HG03066 (cell line): Measurements from ENCODE around the gene MUC6.

Experiments used
- ATAC-seq: cut with Tn5 transposase; IDR thresholded peaks from one replicate; pipeline ENCODE4 v1.9.1; 2021; ENCODE audit warnings: low read depth; ENCODE audit not compliant: unreplicated experiment

The MUC6 gene

DNA sequence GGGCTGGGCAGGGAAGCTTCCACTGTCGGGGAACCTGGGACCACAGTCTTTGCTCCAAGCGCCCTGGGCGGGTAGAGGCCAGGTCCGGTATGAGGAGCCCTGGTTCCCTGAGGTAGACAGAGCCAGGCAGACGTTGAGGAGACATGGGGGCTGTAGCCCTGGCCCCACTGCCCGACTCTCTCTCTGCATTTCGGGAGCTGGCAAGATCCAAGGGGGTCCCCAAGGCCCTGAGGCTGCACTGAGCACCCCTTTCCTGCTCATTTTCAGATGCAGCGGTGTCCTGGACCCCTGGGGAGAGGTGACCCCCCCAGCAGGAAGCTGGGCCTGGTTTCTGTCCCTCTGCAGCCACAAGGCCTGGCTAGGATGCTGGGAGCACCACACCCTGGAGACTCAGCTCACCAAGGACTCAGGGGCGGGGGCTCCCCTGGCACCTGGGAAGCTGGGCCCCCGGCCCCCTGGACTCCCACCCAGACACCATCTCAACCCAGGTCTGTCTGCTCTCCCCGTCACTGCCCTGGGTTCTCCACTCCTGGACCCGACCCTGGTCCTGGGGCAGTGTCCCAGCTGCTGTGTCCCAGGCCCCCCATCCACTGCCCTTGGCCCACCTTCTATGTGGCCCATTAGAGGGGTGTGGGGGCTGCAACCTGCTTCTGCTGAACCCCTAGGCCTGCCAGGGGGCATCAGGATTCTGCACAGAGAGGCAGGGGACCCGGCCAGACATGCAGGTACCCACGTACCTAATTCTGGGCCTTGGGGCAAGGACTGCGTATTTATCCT, 15.0 kb upstream of the MUC6 start:
- ATAC-seq = no peak

DNA sequence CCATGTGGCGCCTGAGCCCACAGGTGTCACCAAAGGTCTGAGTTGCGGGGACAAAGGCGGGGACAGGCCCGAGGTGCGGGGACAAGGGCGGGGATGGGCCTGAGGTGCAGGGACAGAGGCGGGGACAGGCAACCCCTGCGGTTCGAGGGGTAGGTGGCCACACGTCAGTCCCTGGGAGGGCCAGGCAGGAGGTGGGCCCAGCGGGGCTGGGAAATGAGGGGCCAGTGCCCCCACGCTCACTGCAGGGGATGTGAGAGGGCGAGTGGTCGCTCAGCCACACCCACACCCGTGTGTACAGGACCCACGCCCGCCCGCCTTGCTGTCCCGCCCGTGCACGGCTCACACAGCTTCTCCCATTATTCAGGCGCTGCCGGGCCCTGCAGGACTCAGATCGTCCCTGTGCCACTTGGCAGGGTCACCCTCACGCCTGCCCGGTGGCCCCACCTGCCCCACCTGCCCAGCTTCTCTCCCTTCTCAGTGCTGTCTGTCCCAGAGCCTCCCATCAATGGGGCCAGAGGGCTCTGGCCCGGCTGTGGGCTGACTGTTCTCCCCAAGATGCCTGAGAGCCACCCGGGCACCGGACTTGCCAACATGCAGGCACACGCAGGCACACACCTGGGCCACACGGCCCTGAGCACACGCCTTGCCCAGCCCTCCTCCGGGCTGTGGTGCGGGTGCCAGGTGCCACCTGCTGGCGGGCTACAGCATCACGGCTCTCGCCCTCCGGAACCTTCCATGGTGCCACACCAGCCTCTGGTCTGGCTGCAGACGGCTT, 14.2 kb upstream of the MUC6 start:
- peak; percentile 75 for ATAC-seq

DNA sequence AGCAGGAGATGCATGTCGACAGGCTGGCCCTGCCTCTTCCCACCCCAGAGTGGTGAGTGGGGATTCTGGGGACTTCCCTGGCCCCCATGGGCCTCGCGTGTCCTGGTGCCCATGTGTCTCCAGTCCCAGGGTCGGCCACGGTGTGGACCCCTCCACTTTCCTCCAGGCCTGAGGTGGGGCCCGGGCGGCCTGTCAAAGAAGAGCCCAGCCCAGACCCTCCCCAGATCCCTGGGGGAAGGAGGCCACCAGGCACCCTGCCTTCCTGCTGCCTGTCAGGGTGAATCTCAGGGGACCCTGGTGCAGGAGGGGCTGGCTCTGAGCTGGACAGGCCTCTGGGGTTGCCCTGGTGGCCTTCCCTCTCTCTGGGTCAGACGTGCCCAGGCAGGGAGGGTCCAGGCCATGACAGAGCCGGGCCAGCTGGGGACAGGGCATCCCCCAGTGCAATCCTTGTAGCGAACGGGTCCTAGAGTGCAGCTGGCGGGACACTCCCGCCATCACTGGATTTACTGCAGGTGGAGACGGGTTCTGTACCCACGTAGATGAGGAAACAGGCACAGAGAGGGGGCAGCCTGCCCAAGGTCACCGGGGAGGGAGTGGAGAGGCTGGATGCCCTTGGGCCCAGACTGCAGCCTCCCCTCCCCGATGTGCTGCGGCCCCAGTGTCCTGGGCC, 13.5 kb upstream of the MUC6 start:
- no peak for ATAC-seq

DNA sequence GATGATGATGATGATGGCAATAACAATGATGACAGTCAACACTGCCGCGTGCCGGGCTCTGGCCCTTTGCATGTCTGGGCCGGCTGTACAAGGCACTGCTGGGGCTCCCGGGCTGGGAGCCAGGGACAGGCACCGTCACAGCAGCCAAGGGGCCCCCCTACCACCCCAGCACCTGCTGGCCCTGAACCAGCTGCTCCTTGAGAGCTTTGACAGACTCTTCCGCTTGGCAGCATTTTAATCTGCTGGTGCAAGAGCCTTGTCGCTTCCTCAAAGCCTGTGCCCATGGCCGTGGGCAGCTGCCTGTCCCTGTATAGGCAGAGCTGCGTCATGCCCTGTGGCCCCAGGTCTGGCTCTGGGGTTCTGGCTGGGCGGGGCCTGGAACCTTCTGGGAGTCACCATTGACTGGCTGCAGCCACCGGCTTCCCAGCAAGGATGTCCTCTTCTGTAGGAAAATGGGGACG, 12.9 kb upstream of the MUC6 start:
- ATAC-seq = no peak

DNA sequence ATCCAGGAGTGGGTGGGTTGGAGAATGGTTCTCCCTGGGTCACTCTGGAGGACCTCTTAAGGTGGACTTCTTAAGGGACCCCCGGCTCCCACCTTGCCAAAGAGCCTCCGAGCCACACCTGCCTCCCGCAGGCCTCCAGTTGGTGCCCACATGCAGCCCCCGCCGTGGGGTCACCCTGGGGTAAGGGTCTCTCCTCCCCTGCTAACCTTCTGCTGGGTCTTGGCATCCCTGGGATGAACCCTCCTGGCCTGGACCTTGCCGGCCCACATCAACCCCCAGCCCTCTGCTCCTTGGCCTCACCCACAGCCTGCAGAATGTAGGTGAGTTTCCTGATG, 12.5 kb upstream of the MUC6 start:
- ATAC-seq = no peak

DNA sequence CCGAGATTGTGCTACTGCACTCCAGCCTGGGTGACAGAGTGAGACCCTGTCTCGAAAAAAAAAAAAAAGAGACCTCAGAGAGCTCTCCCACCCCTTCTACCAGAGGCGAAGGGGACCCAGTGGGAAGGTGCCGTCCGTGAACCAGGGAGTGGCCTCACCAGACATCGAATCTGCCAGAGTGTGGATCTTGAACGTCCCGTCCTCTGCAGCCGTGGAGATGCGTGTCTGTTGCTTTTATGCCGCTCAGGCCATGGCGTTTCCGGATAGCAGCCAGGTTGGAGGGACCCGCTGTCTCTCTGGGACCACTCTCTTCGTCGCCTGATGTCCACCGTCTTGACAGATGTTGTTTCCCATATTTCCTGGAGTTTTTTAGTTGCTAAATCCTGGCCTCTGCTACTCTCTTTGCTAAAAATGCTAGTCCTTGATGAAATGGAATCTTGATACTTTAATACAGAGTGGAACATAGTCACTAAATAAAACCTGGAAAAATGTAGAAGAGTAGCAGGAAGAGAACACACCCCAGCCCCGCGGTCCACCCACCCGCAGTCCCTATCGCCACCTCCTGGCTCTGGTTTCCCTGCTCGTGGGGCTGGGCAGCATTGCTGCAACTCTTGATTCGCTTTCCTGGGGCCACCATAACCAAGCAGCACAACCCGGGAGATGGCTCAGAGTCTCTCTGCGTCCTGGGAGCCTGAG, 12.0 kb upstream of the MUC6 start:
- no peak for ATAC-seq

DNA sequence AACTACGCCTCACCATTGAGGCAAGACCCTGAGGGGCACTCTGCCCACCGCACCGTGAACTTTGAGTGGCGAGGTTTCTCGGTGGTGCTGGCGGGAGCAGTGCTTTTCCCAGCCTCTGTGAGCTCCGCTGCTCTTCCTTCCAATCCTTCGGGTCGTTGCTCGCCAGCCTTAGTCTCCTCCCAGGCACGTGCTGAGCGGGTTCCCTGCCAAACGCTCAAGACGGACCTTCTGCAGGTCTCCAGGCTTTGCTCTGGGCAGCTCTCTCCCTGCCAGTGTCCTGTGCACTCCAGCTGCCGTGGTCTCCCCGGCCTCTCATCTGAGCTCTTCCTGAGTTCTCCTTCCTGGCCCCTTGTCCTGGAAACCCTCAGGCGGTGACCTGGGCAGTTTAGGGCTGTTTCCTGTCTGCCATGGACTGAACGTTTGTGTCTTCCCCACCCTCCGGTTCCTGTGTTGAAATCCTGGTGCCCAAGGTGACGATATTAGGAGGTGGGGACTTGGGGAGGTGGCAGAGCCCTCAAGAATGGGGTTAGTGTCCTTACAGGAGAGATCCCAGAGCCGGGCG, 11.2 kb upstream of the MUC6 start:
- no peak for ATAC-seq

DNA sequence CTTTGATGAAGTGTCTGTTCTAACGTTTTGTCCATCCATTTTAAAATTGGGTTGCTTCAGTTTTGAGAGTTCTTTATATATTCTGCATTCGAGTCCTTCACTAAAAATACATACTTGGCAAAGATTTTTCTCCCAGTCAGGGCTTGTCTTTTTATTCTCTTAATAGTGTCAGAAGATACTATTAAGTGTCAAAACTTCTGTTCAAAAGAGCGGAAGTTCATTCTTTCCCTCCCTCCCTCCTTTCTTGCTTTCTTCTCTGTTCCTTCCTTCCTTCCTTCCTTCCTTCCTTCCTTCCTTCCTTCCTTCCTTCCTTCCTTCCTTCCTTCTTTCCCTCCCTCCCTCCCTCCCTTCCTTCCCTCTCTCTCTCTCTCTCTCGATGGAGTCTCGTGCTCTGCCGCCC, 7.6 kb upstream of the MUC6 start:
- ATAC-seq = no peak

DNA sequence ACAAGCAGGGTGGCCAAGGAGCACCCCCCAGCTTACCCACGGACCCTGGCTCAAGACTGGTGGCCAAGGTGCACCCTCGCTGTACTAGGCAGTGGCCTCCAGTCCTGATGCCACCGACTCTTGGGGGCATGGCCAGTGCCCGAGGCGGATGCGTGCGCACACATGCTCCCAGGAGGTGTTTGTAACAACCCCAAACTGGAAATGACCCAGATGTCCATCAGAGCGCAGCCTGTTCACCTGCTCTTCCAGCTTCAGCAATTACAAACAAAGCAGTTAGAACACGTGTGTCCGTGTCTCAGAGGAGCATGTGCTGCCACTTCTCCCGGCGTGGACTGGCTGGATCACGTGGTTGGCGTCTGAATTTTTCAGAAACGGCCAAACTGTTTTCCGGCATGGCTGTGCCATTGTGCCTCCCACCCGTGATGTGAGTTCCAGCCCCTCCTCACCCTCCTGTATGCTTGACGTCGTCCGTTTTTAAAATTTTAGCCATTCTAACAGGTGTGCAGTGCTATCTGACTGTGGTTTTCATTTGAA, 7.1 kb upstream of the MUC6 start:
- ATAC-seq = no peak

DNA sequence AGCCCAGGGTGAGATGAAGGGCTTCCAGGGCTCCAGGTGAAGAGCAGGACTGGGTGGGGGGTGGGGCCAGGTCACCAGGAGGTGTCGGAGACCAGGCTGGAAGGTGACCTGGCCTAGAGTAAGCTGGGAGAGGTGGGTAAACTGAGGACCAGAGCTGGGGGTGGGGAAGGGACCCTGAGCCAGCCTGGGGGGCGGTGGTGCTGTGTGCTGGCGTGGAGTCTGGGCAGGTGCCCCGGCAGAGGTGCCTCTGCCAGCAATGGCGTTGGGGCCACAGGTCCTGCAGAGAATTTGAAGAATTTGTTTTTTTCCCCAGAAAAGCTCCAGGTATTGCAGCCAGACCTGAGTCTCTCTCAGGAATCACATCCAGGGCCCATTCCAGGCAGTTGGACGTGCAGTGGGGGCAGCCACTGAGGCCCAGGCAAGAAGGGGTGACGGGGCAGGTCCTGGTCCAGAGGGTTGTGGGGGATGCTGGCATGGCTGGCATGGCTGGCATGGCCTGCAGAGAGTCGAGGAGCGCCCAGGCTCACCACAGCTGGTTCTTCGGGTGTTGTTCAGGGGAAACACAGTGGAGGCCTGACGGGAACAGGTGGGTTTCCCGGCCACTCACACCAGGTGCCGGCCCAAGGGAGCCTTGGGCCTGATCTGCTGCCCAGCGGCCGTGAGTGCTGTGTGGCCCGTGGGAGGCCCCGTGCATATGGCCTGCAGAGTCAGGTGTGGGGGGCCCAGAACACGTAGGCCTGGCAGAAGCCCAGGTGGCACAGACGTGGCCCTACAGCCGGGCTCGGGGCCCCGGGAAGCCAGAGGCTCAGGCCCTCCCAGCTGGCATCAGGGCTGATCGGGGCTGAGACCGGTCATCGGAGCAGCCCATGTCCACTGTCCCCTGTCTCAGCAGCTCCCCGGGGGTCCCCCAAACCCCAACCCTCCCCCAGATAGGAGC, 6.4 kb upstream of the MUC6 start:
- ATAC-seq = no peak

DNA sequence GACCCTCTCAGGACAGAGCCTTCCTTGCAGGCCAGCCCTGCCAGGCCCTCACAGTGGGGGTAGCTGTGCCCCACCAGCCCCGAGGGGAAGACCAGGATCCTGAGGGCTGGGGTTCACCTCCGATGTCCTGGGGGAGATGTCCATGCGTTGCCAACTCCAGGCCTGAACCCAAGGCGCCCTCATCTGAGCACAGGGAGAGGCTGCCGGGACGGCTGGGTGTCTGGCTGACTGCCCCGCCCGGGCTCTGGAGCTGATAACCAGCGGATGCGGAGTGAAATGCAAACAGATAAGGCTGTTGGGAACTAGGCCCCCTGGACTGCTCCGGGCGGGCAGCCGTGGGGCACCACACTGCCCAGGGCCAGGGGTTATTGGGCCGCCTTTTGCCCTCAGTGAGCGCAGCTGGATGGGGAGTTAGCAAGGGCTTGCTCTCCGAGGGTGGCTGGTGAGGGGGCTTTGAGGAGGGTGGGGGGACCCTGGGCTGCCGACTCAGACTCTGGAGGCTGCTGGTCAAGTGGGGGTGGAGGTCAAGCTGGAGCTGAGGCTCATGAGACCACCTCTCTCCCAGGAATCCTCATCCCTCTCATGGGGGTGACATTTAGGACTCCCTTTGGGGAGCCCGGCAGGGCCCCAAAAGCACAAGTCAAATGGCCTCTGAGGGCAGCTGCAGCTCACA, 5.6 kb upstream of the MUC6 start:
- no peak for ATAC-seq

DNA sequence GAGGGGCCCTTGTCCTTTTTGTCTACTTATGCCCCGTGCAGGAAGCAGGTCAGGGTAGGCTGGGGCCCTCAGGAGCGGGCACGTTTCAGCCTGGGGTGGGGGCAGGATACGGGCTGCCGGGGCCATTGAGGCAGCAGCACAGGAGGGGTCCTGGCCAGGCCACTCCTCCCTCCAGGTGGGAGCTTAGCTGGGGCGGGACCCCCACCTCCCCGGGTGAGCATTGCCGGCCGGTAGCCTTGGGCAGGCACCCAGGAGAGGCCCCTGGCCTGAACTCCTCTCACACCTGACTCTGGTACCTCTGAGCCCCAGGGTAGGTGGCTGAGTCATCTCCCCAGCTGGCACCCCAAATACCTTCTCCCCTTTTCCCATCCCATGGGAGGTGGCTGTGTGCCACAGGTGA, 5.0 kb upstream of the MUC6 start:
- ATAC-seq = no peak

DNA sequence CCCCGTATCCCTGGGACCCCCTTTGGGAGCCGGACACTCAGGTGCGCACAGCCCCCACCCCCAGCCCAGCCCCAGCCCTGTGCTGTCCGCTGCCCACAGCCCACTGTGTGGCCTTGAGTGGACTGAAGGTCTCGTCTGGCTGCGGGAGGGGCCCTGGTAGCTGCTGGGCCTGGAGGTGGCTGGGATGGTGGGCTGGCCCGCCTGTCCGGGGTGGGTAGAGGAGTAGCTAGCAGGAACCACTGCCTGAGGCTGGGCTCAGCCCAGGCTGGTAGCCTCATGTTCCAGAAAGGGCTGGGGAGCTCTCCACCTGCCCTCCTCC, 4.6 kb upstream of the MUC6 start:
- no peak for ATAC-seq

DNA sequence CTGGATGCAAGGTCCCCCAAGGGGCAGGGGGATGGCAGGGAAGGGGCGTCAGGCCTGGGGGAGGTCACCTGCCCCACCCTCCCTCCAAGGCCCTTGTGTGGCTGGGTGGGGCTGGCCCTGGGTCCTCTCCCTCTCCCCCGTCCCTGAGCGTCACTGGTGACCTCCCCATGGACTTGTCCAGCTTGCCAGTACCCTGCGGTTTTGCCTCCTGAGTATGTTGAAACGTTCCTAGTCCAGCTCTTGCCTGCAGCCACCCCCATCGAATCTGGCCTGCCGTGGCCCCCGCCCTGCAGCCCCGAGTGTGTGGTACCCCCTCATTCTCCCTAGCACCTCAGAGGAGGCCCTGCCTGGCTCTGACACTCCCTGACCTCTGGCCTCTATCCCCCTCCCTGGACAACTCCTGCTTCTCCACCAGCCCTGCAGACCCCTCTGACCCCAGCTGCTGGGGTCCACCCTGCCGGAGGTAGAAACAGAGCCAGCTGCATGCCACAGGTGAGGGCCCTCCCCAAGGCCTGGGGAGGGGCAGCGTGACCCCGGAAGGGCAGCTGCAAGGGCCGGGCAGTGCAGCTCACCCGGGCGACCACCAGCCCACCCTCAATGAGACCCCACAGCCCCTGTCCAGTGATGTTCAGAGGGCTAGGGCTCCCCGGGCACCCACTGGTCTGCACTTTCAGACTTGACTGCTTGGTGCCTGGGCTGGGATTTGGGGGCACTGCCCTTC, 4.1 kb upstream of the MUC6 start:
- no peak for ATAC-seq

DNA sequence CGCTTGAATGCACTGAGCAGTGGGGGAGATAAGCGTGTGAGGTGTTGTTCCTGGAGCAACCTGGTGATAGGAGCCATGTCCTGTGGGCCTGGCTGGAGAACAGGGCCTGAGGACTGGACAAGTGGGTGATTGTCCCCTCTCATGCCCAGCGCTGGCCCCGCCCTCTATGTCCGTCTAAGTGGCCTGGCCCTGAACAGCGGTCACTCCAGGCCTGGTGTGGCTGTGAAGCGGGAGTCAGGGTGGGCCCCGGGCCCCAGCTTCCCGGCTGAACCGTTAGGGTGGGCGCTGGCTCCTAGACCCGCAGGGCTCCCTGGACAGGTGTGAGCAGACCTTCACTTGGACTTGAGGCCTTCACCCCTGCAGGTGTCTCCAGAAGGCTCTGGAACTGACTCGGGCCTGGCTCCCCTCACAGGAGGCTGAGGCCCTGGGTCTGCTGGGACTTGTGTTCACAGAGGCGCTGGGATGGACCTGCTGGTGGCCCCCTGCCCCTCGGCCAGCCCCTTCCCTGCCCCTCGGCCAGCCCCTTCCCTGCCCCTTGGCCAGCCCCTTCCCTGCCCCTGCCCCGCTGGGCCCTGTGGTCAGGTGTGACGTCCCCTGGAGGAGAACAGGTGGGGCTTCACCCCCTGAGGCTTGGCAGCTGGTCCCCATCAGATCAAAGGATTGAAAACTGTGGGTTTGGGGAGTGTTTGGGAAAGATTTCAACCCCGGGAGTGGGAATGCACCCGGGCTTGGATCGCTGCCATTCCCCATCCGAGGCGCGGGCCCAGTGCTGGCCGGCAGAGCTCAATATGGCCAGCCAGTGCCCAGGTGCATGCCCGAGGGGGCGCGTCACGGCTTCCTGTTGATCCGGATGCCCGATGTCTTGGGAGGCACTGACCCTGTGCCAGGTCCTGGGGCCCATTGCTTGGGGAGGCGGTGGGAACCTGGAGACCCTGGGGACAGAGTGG, 3.2 kb upstream of the MUC6 start:
- ATAC-seq = no peak

DNA sequence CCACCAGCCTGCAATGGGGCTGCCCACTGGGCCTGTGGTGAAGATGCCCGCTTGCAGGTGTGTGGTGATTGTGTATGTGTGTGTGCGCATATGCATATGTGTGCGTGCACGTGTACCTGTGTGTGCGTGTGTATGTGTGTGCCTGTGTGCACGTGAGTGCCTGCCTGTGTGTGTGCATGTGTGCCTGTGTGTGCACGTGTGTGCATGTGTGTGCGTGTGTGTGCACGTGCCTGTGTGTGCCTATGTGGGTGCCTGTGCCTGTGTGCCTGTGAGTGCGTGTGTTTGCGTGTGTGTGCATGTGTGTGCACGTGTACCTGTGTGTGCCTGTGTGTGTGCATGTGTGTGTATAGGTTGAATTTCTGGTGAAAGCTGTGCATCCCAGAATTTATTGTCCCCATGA, 2.4 kb upstream of the MUC6 start:
- ATAC-seq = no peak

DNA sequence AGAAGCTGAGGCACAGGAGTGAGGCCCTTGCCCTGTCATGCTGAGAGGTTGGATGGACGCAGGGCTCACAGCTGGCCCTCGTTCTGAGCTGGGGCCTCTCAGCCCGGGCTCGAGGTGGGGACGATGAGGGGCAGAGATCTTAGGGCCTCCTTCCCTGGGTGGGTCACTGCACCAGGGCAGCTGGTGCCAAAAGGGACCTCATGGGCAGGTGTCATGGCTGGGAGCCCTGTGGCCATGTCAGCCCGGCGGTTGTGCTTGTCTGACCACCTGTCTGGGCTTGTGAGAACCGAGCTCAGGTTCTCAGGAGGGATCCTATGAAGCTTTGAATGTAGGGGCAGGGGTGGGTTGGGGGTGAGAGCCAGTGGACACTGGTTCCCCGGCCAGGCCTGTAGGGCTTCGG, 1.8 kb upstream of the MUC6 start:
- no peak for ATAC-seq
